ENCODE data around the gene GPSM1. TPM values are rescaled to one million over a fixed set of nuclear protein-coding genes. Genes with fewer than 3 reads are reported as not detected.

The GPSM1 gene
- total RNA-seq, 1 donor, result 39.1 TPM

- Histone ChIP-seq H4K20me1 (ENCODE audit: insufficient read depth, low read length) (peaks cover 77% of the 10 kb centered on the region), H3K4me2 (ENCODE audit: insufficient read depth, low read length) (no peak overlapping the region), H3K36me3 (ENCODE audit: insufficient read depth, low read length) (peaks cover 43% of the 10 kb centered on the region), H3K4me1 (ENCODE audit: insufficient read depth, low read length) (peaks cover under 1% of the 10 kb centered on the region), H3K79me2 (ENCODE audit: insufficient read depth, low read length) (peaks cover 71% of the 10 kb centered on the region), H2AFZ (ENCODE audit: low read length) (no peak overlapping the region), H3K27ac (ENCODE audit: low read depth, low read length) (no peak overlapping the region), H3K4me3 (ENCODE audit: insufficient read depth, low read length) (no peak overlapping the region), H3K27me3 (ENCODE audit: insufficient read depth, low read length) (no peaks in the 10 kb centered on the region), H3K9me3 (ENCODE audit: low read depth, low read length) (no peaks in the 10 kb centered on the region)
- no peak for DNase-seq (ENCODE audit: insufficient read length, low spot score, missing footprints)
- TF ChIP-seq, protein P1, sequence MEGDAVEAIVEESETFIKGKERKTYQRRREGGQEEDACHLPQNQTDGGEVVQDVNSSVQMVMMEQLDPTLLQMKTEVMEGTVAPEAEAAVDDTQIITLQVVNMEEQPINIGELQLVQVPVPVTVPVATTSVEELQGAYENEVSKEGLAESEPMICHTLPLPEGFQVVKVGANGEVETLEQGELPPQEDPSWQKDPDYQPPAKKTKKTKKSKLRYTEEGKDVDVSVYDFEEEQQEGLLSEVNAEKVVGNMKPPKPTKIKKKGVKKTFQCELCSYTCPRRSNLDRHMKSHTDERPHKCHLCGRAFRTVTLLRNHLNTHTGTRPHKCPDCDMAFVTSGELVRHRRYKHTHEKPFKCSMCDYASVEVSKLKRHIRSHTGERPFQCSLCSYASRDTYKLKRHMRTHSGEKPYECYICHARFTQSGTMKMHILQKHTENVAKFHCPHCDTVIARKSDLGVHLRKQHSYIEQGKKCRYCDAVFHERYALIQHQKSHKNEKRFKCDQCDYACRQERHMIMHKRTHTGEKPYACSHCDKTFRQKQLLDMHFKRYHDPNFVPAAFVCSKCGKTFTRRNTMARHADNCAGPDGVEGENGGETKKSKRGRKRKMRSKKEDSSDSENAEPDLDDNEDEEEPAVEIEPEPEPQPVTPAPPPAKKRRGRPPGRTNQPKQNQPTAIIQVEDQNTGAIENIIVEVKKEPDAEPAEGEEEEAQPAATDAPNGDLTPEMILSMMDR (IDR thresholded peaks at IDR 0.05; ENCODE audit: extremely low read depth, low read depth, low read length), result no peak
Measured at GRCh38 chr9:136334541-136334940, 7.2 kb downstream of the GPSM1 start.

DNA sequence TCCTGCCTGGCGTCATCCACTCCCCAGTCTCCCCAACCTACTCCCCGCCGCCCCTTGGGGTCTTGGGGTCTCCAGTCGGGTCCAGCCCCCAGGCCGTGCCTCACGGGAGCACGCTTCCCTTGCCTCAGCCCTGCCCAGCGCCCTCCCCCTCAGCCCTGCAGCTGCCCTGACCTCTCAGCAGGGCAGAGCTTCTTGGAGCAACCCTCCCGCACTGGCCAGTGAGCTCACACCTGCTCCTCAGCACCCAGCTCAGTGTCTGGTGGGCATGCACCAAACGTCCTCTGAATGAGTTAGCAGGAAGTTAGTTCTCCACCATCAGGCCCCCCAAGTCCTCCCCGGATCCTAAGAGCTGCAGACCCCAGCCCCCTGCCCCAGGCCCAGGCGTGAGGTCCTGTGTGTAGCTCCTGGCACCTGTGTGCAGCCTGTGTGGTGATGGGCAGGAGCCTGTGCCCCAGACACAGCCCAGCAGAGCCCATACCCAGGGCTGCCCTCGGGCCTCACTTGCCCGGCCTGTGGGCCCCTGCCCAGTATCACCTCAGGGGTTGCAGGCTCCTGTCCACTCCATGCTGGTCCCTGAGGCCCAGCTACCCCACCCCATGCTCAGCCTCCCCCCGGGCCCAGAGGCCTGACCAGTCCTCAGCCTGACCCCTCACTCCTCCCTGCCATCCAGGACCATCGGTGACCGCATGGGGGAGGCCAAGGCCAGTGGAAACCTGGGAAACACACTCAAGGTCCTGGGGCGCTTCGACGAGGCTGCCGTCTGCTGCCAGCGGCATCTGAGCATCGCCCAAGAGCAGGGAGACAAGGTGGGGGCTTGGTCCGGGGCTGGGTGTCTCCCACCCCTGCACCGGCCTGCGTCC lies 8.2 kb downstream of the GPSM1 start:
- Histone ChIP-seq H2AFZ (ENCODE audit: low read length) (no peak overlapping the region), H3K27ac (ENCODE audit: low read depth, low read length) (no peak overlapping the region), H3K4me1 (ENCODE audit: insufficient read depth, low read length) (no peaks in the 10 kb centered on the region), H3K27me3 (ENCODE audit: insufficient read depth, low read length) (no peaks in the 10 kb centered on the region), H3K9me3 (ENCODE audit: low read depth, low read length) (no peaks in the 10 kb centered on the region), H3K79me2 (ENCODE audit: insufficient read depth, low read length) (peaks cover 61% of the 10 kb centered on the region), H3K4me3 (ENCODE audit: insufficient read depth, low read length) (no peak overlapping the region), H3K36me3 (ENCODE audit: insufficient read depth, low read length) (peaks cover 50% of the 10 kb centered on the region), H3K4me2 (ENCODE audit: insufficient read depth, low read length) (no peak overlapping the region), H4K20me1 (ENCODE audit: insufficient read depth, low read length) (peaks cover 77% of the 10 kb centered on the region)
- DNase-seq (ENCODE audit: insufficient read length, low spot score, missing footprints), result no peak
- TF ChIP-seq, protein P1 (IDR thresholded peaks at IDR 0.05; ENCODE audit: extremely low read depth, low read depth, low read length), result no peak

- peak; percentile 98 for DNase-seq (ENCODE audit: insufficient read length, low spot score, missing footprints)
- Histone ChIP-seq H3K4me1 (ENCODE audit: insufficient read depth, low read length) (no peaks in the 10 kb centered on the region), H2AFZ (ENCODE audit: low read length) (no peak overlapping the region), H3K36me3 (ENCODE audit: insufficient read depth, low read length) (peaks cover 54% of the 10 kb centered on the region), H3K9me3 (ENCODE audit: low read depth, low read length) (no peaks in the 10 kb centered on the region), H3K4me3 (ENCODE audit: insufficient read depth, low read length) (no peak overlapping the region), H3K4me2 (ENCODE audit: insufficient read depth, low read length) (no peak overlapping the region), H3K27ac (ENCODE audit: low read depth, low read length) (peak overlapping the region; percentile 23), H3K27me3 (ENCODE audit: insufficient read depth, low read length) (no peaks in the 10 kb centered on the region), H4K20me1 (ENCODE audit: insufficient read depth, low read length) (peaks cover 70% of the 10 kb centered on the region), H3K79me2 (ENCODE audit: insufficient read depth, low read length) (peaks cover 53% of the 10 kb centered on the region)
- TF ChIP-seq, protein P1 (IDR thresholded peaks at IDR 0.05; ENCODE audit: extremely low read depth, low read depth, low read length), result no peak
Measured at GRCh38 chr9:136336156-136336870, 9.0 kb downstream of the GPSM1 start.

DNA sequence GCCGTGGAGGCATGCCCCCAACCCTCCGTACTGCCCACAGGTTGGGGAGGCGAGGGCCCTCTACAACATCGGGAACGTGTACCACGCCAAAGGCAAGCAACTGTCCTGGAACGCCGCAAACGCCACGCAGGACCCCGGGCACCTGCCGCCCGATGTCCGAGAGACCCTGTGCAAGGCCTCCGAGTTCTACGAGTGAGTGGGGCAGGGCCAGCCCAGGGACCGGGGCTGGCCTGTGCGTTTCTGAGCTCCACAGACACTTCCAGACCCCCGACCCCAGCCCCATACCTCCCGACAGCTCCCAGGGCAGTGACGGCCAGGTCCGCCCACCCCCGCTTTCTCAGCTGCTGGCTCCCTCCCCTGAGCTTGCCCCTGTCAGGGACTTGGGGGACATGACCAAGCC lies 9.5 kb downstream of the GPSM1 start:
- TF ChIP-seq, protein P1 (IDR thresholded peaks at IDR 0.05; ENCODE audit: extremely low read depth, low read depth, low read length), result no peak
- H3K4me1 ChIP-seq (ENCODE audit: insufficient read depth, low read length), result no peaks in the 10 kb centered on the region
- H3K27me3 ChIP-seq (ENCODE audit: insufficient read depth, low read length), result no peaks in the 10 kb centered on the region
- peaks cover 66% of the 10 kb centered on the region for H4K20me1 ChIP-seq (ENCODE audit: insufficient read depth, low read length)
- peaks cover 60% of the 10 kb centered on the region for H3K36me3 ChIP-seq (ENCODE audit: insufficient read depth, low read length)
- H3K9me3 ChIP-seq (ENCODE audit: low read depth, low read length), result no peaks in the 10 kb centered on the region
- no peak for DNase-seq (ENCODE audit: insufficient read length, low spot score, missing footprints)
- no peak overlapping the region for H3K4me3 ChIP-seq (ENCODE audit: insufficient read depth, low read length)
- H3K79me2 ChIP-seq (ENCODE audit: insufficient read depth, low read length), result peaks cover 47% of the 10 kb centered on the region
- H3K4me2 ChIP-seq (ENCODE audit: insufficient read depth, low read length), result no peak overlapping the region
- H2AFZ ChIP-seq (ENCODE audit: low read length), result no peak overlapping the region
- no peak overlapping the region for H3K27ac ChIP-seq (ENCODE audit: low read depth, low read length)
